B cell (primary cell): ENCODE measurements around the gene ATOH1. TPM values are rescaled to one million over a fixed set of nuclear protein-coding genes. Genes with fewer than 3 reads are reported as not detected.

Experiments used
- ATAC-seq: fragments of 200-7000 bp; cut with Tn5 transposase; one replicate; pipeline ENCODE4 v1.10.0; 2021; ENCODE audit warnings: low read depth, mild to moderate bottlenecking, moderate number of reproducible peaks, moderate library complexity
- CTCF ChIA-PET: fragments of 350-600 bp; sonication (Branson Sonifier 250); formaldehyde crosslinking; loops from one replicate; lab custom pipeline; 2021; ENCODE audit warnings: antibody characterized with exemption, inconsistent platforms; lab: Charles Lee
- POLR2A ChIA-PET: fragments of 350-600 bp; sonication (Branson Sonifier 250); formaldehyde crosslinking; loops from one replicate; lab custom pipeline; 2021; ENCODE audit warnings: antibody characterized with exemption; lab: Charles Lee
- DNase-seq: peaks from one replicate; pipeline ENCODE4 v3.0.0; 2013
- H2AFZ ChIP-seq: 2 replicates; pipeline ENCODE4 v1.6.1; 2012; ENCODE audit warnings: mild to moderate bottlenecking, low read depth, low read length; ENCODE audit not compliant: insufficient read depth, poor library complexity, severe bottlenecking
- H3K27ac ChIP-seq, 2 donors: 1 replicate in 1 of 2; 2 replicates in 1 of 2; pipeline ENCODE4 v1.5.1; 2012 to 2013; ENCODE audit warnings: low read length in 2 of 2, mild to moderate bottlenecking in 2 of 2, moderate library complexity in 1 of 2
- H3K27me3 ChIP-seq, 4 experiments: fragments of 200-600 bp in 1 of 4; sonication (generic) in 1 of 4; replicated peaks in 1 of 4; 1 replicate in 2 of 4; 2 replicates in 2 of 4; pipeline versions ENCODE4 v1.6.1 to v1.7.0; 2013 to 2016; ENCODE audit warnings: low read length in 3 of 4, mild to moderate bottlenecking in 2 of 4, mixed read lengths in 1 of 4, moderate library complexity in 1 of 4; ENCODE audit not compliant: insufficient read depth in 4 of 4, control insufficient read depth in 3 of 4; ENCODE audit errors: control extremely low read depth in 1 of 4
- H3K36me3 ChIP-seq, 2 experiments: replicated peaks in 1 of 2; 1 replicate in 1 of 2; 2 replicates in 1 of 2; pipeline versions ENCODE4 v1.6.1 to v1.7.1; 2013; ENCODE audit warnings: low read length in 1 of 2; ENCODE audit not compliant: insufficient read depth in 2 of 2, control insufficient read depth in 1 of 2; ENCODE audit errors: control extremely low read depth in 1 of 2, extremely low read depth in 1 of 2
- H3K4me1 ChIP-seq, 2 donors: fragments of 200-600 bp in 1 of 2; sonication (generic) in 1 of 2; 1 replicate in 1 of 2; 2 replicates in 1 of 2; pipeline versions ENCODE4 v1.5.1 to v1.6.1; 2013 to 2017; ENCODE audit warnings: low read length in 2 of 2; ENCODE audit not compliant: control insufficient read depth in 2 of 2, insufficient read depth in 2 of 2
- H3K4me2 ChIP-seq: replicated peaks from 2 replicates; pipeline ENCODE3; 2012; ENCODE audit warnings: mild to moderate bottlenecking, low read depth, low read length; ENCODE audit not compliant: poor library complexity, severe bottlenecking
- H3K4me3 ChIP-seq, 5 experiments: fragments of 200-600 bp in 1 of 5; sonication (generic) in 1 of 5; 1 replicate in 3 of 5; 2 replicates in 2 of 5; pipeline versions ENCODE4 v1.5.1 to v1.7.0; 2011 to 2016; ENCODE audit warnings: low read length in 4 of 5, mild to moderate bottlenecking in 4 of 5, low read depth in 2 of 5, control low read depth in 1 of 5, moderate library complexity in 1 of 5; ENCODE audit not compliant: insufficient read depth in 1 of 5; ENCODE audit errors: control extremely low read depth in 1 of 5, extremely low read depth in 1 of 5
- H3K79me2 ChIP-seq: fragments of 200-600 bp; sonication (generic); one replicate; pipeline ENCODE4 v1.6.0; 2016; ENCODE audit warnings: low read length; ENCODE audit not compliant: control insufficient read depth, insufficient read depth
- H3K9ac ChIP-seq: fragments of 200-600 bp; sonication (generic); 2 replicates; pipeline ENCODE4 v1.6.1; 2017; ENCODE audit warnings: mild to moderate bottlenecking, low read length, moderate library complexity
- H3K9me3 ChIP-seq, 3 donors: one replicate each; pipeline versions ENCODE4 v1.6.1 to v1.7.1; 2013; ENCODE audit warnings: low read length in 2 of 3; ENCODE audit not compliant: control insufficient read depth in 2 of 3, insufficient read depth in 1 of 3; ENCODE audit errors: control extremely low read depth in 1 of 3
- H4K20me1 ChIP-seq: 2 replicates; pipeline ENCODE4 v1.6.0; 2012; ENCODE audit warnings: mild to moderate bottlenecking, low read length; ENCODE audit not compliant: insufficient read depth, control insufficient read depth, poor library complexity, severe bottlenecking
- H3K27ac Mint-ChIP-seq: one replicate; pipeline ENCODE4 v1.8.0; 2021; ENCODE audit warnings: mixed read lengths
- H3K27me3 Mint-ChIP-seq: one replicate; pipeline ENCODE4 v1.8.0; 2021; ENCODE audit warnings: mixed read lengths
- H3K4me1 Mint-ChIP-seq: one replicate; pipeline ENCODE4 v1.8.0; 2021; ENCODE audit warnings: mixed read lengths
- H3K4me3 Mint-ChIP-seq: one replicate; pipeline ENCODE4 v1.8.0; 2021; ENCODE audit warnings: mixed read lengths
- H3K9me3 Mint-ChIP-seq: one replicate; pipeline ENCODE4 v1.8.0; 2022; ENCODE audit warnings: mixed read lengths; ENCODE audit not compliant: insufficient read depth
- EZH2 ChIP-seq: IDR thresholded peaks from 2 replicates; pipeline ENCODE4 v1.6.1; 2012; ENCODE audit warnings: borderline replicate concordance, low read depth, mild to moderate bottlenecking, moderate library complexity, low read length; ENCODE audit not compliant: insufficient read depth, poor library complexity, severe bottlenecking
- WGBS: methylation state at CpG from one replicate; pipeline ENCODE4 v1.1.5; 2013; ENCODE audit warnings: missing lambda C conversion rate; ENCODE audit not compliant: insufficient coverage; 5-methylcytosine and 5-hydroxymethylcytosine counted together
- intact Hi-C: fragments of 100-400 bp; cut with micrococcal nuclease; formaldehyde crosslinking; loops from one replicate; pipeline ENCODE4 v1.10.0; 2022
- polyA plus RNA-seq: library from polyadenylated mRNA; depleted of rRNA; stranded (reverse); fragments of >200 nt; gene quantifications from 2 replicates; pipeline ENCODE4 v1.2.3, GENCODE V29; 2012
- total RNA-seq, 2 donors: library from RNA; stranded (reverse); fragments of 120-200 nt in 1 of 2; gene quantifications; 1 replicate in 1 of 2; 2 replicates in 1 of 2; pipeline versions ENCODE4 v1.2.3 to v1.2.4, GENCODE V29; 2013 to 2022
- TF ChIP-seq, protein P1 (sequence below): fragments of 200-600 bp; IDR thresholded peaks from one replicate; pipeline ENCODE4 v1.8.0; 2022; ENCODE audit warnings: antibody characterized with exemption, mild to moderate bottlenecking

ATOH1 gene
- total and polyA plus RNA-seq, 2 donors (not counting 1 experiment from before 2014, with no cell fraction given): not detected

DNA sequence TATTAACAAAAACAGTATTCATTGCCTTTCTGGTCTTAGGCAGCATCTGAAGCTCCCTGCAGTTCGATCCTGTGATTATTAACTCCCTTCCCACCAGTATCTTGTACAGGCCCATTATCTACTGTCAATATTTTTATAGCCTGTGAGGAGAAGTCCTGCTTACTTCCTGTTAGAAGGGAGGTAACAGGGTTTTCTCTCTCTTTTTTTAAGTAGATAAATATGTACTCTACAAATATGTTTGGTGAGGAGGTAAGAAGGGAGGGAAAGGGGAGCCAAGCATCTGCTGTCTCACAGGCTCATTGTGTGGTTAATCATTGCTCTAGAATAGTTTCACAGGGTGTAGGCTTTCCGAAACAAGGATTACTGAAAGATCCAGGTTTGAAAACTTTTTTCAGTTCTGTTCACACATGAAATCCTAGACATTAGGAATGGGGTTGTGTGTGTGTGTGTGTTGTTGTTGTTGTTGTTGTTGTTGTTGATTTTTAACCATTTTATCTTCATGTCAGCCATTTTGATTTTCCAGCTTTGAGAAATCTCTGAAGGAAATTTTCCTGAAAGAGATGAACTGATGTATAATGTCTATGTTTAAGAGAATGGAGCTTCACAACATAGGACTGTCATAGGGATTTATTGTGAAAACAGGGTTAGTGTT is 14.2 kb downstream of the ATOH1 start:
- Histone ChIP-seq H4K20me1 (no peaks in the 10 kb centered on the region), H3K9ac (no peak overlapping the region), H3K36me3 (no peaks in the 10 kb centered on the region), H3K9me3 (no peaks in the 10 kb centered on the region), H3K4me3 (no peak overlapping the region), H3K79me2 (no peaks in the 10 kb centered on the region), H3K4me1 (no peaks in the 10 kb centered on the region), H3K27ac (no peak overlapping the region), H3K4me2 (no peak overlapping the region), H2AFZ (no peak overlapping the region), H3K27me3 (no peaks in the 10 kb centered on the region)
- CTCF ChIA-PET: no interaction called here
- no peaks in the 10 kb centered on the region for H3K4me1 Mint-ChIP-seq
- DNase-seq: no peak
- H3K27me3 Mint-ChIP-seq: no peaks in the 10 kb centered on the region
- no peak overlapping the region for H3K27ac Mint-ChIP-seq
- TF ChIP-seq EZH2: no peak
- TF ChIP-seq, protein P1, sequence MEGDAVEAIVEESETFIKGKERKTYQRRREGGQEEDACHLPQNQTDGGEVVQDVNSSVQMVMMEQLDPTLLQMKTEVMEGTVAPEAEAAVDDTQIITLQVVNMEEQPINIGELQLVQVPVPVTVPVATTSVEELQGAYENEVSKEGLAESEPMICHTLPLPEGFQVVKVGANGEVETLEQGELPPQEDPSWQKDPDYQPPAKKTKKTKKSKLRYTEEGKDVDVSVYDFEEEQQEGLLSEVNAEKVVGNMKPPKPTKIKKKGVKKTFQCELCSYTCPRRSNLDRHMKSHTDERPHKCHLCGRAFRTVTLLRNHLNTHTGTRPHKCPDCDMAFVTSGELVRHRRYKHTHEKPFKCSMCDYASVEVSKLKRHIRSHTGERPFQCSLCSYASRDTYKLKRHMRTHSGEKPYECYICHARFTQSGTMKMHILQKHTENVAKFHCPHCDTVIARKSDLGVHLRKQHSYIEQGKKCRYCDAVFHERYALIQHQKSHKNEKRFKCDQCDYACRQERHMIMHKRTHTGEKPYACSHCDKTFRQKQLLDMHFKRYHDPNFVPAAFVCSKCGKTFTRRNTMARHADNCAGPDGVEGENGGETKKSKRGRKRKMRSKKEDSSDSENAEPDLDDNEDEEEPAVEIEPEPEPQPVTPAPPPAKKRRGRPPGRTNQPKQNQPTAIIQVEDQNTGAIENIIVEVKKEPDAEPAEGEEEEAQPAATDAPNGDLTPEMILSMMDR: no peak
- POLR2A ChIA-PET: interaction anchor here (0.6 kb wide), 1 partner anchor 11 kb away, joined by 3 read pairs; no protein-coding TSS in a partner anchor
- H3K9me3 Mint-ChIP-seq: no peaks in the 10 kb centered on the region
- WGBS: no CpG with 5 or more reads among the region's 2 CpGs
- ATAC-seq: no peak
- intact Hi-C loops: no loop called here
- no peak overlapping the region for H3K4me3 Mint-ChIP-seq

GRCh38 chr4:93843772-93844171 is 15.2 kb downstream of the ATOH1 start:
- no peak overlapping the region for H3K9ac ChIP-seq
- H3K4me2 ChIP-seq: no peak overlapping the region
- H3K36me3 ChIP-seq: no peaks in the 10 kb centered on the region
- Mint-ChIP-seq H3K27ac (no peak overlapping the region), H3K27me3 (no peaks in the 10 kb centered on the region), H3K9me3 (no peaks in the 10 kb centered on the region), H3K4me1 (no peaks in the 10 kb centered on the region), H3K4me3 (no peak overlapping the region)
- H2AFZ ChIP-seq: no peak overlapping the region
- H4K20me1 ChIP-seq: no peaks in the 10 kb centered on the region
- ChIA-PET POLR2A (no interaction called here), CTCF (no interaction called here)
- DNase-seq: no peak
- H3K27me3 ChIP-seq: no peaks in the 10 kb centered on the region
- no peak for TF ChIP-seq EZH2
- TF ChIP-seq, protein P1: no peak
- H3K4me1 ChIP-seq: no peaks in the 10 kb centered on the region
- intact Hi-C loops: no loop called here
- no peak overlapping the region for H3K4me3 ChIP-seq
- no peaks in the 10 kb centered on the region for H3K9me3 ChIP-seq
- H3K79me2 ChIP-seq: no peaks in the 10 kb centered on the region
- ATAC-seq: no peak
- no peak overlapping the region for H3K27ac ChIP-seq
